HAP-1 (cell line): ENCODE measurements around the gene INPP5A.
"Not testable (repeated sequence)": the region's sequence is repeated elsewhere in the genome, so short reads cannot be mapped to it uniquely, and the experiment has no call there.

Source experiments
- DNase-seq, 2 experiments: peaks; one replicate each; pipeline ENCODE4 v3.0.0-alpha.2; 2016 to 2020; ENCODE audit warnings: low spot score in 2 of 2
- H3K27me3 ChIP-seq: fragments of 250-450 bp; sonication (Bioruptor Pico); 2 replicates; pipeline ENCODE4 v1.5.1; 2020; ENCODE audit warnings: low read depth, mild to moderate bottlenecking, moderate library complexity
- H3K36me3 ChIP-seq: fragments of 250-450 bp; sonication (Bioruptor Pico); replicated peaks from 2 replicates; pipeline ENCODE4 v1.5.1; 2020; ENCODE audit warnings: mild to moderate bottlenecking
- H3K4me1 ChIP-seq: fragments of 250-450 bp; sonication (Bioruptor Pico); 2 replicates; pipeline ENCODE4 v1.5.1; 2020; ENCODE audit warnings: mild to moderate bottlenecking
- H3K4me3 ChIP-seq: fragments of 250-450 bp; sonication (Bioruptor Pico); 2 replicates; pipeline ENCODE4 v1.5.1; 2020; ENCODE audit warnings: mild to moderate bottlenecking, moderate library complexity
- H3K9me3 ChIP-seq: fragments of 250-450 bp; sonication (Bioruptor Pico); 2 replicates; pipeline ENCODE4 v1.5.1; 2020; ENCODE audit warnings: mild to moderate bottlenecking, moderate library complexity
- in situ Hi-C: fragments of 300-500 bp; cut with MboI; formaldehyde crosslinking; loops from 3 replicates; pipeline ENCODE4 v1.14.3; 2020; ENCODE audit warnings: low sequenced_read_pairs, inconsistent platforms, mixed read lengths

The INPP5A gene

GRCh38 chr10:132770061-132771021 lies 232.8 kb downstream of the INPP5A start:
- DNase-seq: no peak
- no peaks in the 10 kb centered on the region for H3K27me3 ChIP-seq
- H3K9me3 ChIP-seq: no peaks in the 10 kb centered on the region
- H3K4me3 ChIP-seq: no peak overlapping the region
- in situ Hi-C loops: no loop called here
- H3K4me1 ChIP-seq: no peaks in the 10 kb centered on the region
- no peaks in the 10 kb centered on the region for H3K36me3 ChIP-seq

GRCh38 chr10:132772816-132773215 lies 235.2 kb downstream of the INPP5A start:
- H3K36me3 ChIP-seq, H3K27me3 ChIP-seq, DNase-seq, H3K9me3 ChIP-seq, H3K4me1 ChIP-seq, H3K4me3 ChIP-seq, in situ Hi-C loops: not testable (repeated sequence)

GRCh38 chr10:132774181-132774901 lies 236.8 kb downstream of the INPP5A start:
- DNase-seq: no peak
- in situ Hi-C loops: no loop called here
- H3K4me1 ChIP-seq: no peaks in the 10 kb centered on the region

GRCh38 chr10:132774902-132775863 lies 237.6 kb downstream of the INPP5A start:
- H3K36me3 ChIP-seq: no peaks in the 10 kb centered on the region; the same call in 1 of the 2 replicates
- no peaks in the 10 kb centered on the region for H3K27me3 ChIP-seq
- in situ Hi-C loops: no loop called here
- H3K4me3 ChIP-seq: no peak overlapping the region
- DNase-seq: no peak
- no peaks in the 10 kb centered on the region for H3K4me1 ChIP-seq
- no peaks in the 10 kb centered on the region for H3K9me3 ChIP-seq

More at GRCh38 chr10:132774181-132774901, 236.8 kb downstream of the INPP5A start:
- H3K36me3 ChIP-seq: no peaks in the 10 kb centered on the region
- H3K27me3 ChIP-seq: no peaks in the 10 kb centered on the region
- H3K4me3 ChIP-seq: no peak overlapping the region
- H3K9me3 ChIP-seq: no peaks in the 10 kb centered on the region

GRCh38 chr10:132776186-132776585 lies 238.6 kb downstream of the INPP5A start:
- Histone ChIP-seq H3K9me3 (no peaks in the 10 kb centered on the region), H3K4me3 (no peak overlapping the region), H3K27me3 (no peaks in the 10 kb centered on the region), H3K36me3 (no peaks in the 10 kb centered on the region; the same call in 1 of the 2 replicates), H3K4me1 (no peaks in the 10 kb centered on the region)
- in situ Hi-C loops: no loop called here
- no peak for DNase-seq

- no peak overlapping the region for H3K4me3 ChIP-seq
- H3K36me3 ChIP-seq: no peaks in the 10 kb centered on the region; the same call in 1 of the 2 replicates
- DNase-seq: no peak
- H3K27me3 ChIP-seq: no peaks in the 10 kb centered on the region
- no peaks in the 10 kb centered on the region for H3K9me3 ChIP-seq
- in situ Hi-C loops: no loop called here
- H3K4me1 ChIP-seq: no peaks in the 10 kb centered on the region
Observed at GRCh38 chr10:132776821-132777220, 239.2 kb downstream of the INPP5A start.

- Histone ChIP-seq H3K27me3 (no peaks in the 10 kb centered on the region), H3K36me3 (no peaks in the 10 kb centered on the region; the same call in 1 of the 2 replicates), H3K4me1 (no peaks in the 10 kb centered on the region), H3K4me3 (no peak overlapping the region), H3K9me3 (no peaks in the 10 kb centered on the region)
- in situ Hi-C loops: no loop called here
- no peak for DNase-seq
Observed at GRCh38 chr10:132777441-132777840, 239.9 kb downstream of the INPP5A start.

GRCh38 chr10:132779549-132780294 lies 242.1 kb downstream of the INPP5A start:
- DNase-seq: no peak
- in situ Hi-C loops: no loop called here
- no peaks in the 10 kb centered on the region for H3K4me1 ChIP-seq
- H3K36me3 ChIP-seq: no peaks in the 10 kb centered on the region; the same call in 1 of the 2 replicates
- H3K9me3 ChIP-seq: no peaks in the 10 kb centered on the region
- no peaks in the 10 kb centered on the region for H3K27me3 ChIP-seq
- H3K4me3 ChIP-seq: no peak overlapping the region

- no peaks in the 10 kb centered on the region for H3K4me1 ChIP-seq
- in situ Hi-C loops: no loop called here
Observed at GRCh38 chr10:132780356-132780755, 242.8 kb downstream of the INPP5A start.

GRCh38 chr10:132781556-132781955 lies 244.0 kb downstream of the INPP5A start:
- no peak overlapping the region for H3K4me3 ChIP-seq
- H3K9me3 ChIP-seq: no peaks in the 10 kb centered on the region
- H3K27me3 ChIP-seq: no peaks in the 10 kb centered on the region; the same call in 1 of the 2 replicates
- no peaks in the 10 kb centered on the region for H3K4me1 ChIP-seq
- no peak for DNase-seq
- H3K36me3 ChIP-seq: no peaks in the 10 kb centered on the region; the same call in 1 of the 2 replicates
- in situ Hi-C loops: no loop called here

More at GRCh38 chr10:132780356-132780755, 242.8 kb downstream of the INPP5A start:
- Histone ChIP-seq H3K36me3 (no peaks in the 10 kb centered on the region; the same call in 1 of the 2 replicates), H3K4me3 (no peak overlapping the region), H3K9me3 (no peaks in the 10 kb centered on the region), H3K27me3 (no peaks in the 10 kb centered on the region)
- no peak for DNase-seq

- H3K4me1 ChIP-seq: no peaks in the 10 kb centered on the region
- DNase-seq: no peak
- H3K27me3 ChIP-seq: peaks cover 7% of the 10 kb centered on the region; the same call in 1 of the 2 replicates
- H3K9me3 ChIP-seq: no peaks in the 10 kb centered on the region
- no peaks in the 10 kb centered on the region; the same call in 1 of the 2 replicates for H3K36me3 ChIP-seq
- H3K4me3 ChIP-seq: no peak overlapping the region
- in situ Hi-C loops: no loop called here
Observed at GRCh38 chr10:132783165-132783939, 245.8 kb downstream of the INPP5A start.
